Measurements from ENCODE around the gene JPH3.
"Not testable (repeated sequence)": the region's sequence is repeated elsewhere in the genome, so short reads cannot be mapped to it uniquely, and the experiment has no call there.

GRCh38 chr16:87718831-87719230 lies 116.5 kb downstream of the JPH3 start:
- not testable (repeated sequence) for TF ChIP-seq POLR2A (IDR thresholded peaks at IDR 0.05); CTCF (IDR thresholded peaks at IDR 0.05 in 4 of 5, conservative IDR thresholded peaks at IDR 0.05 in 1 of 5)
